Measurements from ENCODE around the gene UTS2R.
"Not testable (repeated sequence)": the region's sequence is repeated elsewhere in the genome, so short reads cannot be mapped to it uniquely, and the experiment has no call there.

The UTS2R gene

DNA sequence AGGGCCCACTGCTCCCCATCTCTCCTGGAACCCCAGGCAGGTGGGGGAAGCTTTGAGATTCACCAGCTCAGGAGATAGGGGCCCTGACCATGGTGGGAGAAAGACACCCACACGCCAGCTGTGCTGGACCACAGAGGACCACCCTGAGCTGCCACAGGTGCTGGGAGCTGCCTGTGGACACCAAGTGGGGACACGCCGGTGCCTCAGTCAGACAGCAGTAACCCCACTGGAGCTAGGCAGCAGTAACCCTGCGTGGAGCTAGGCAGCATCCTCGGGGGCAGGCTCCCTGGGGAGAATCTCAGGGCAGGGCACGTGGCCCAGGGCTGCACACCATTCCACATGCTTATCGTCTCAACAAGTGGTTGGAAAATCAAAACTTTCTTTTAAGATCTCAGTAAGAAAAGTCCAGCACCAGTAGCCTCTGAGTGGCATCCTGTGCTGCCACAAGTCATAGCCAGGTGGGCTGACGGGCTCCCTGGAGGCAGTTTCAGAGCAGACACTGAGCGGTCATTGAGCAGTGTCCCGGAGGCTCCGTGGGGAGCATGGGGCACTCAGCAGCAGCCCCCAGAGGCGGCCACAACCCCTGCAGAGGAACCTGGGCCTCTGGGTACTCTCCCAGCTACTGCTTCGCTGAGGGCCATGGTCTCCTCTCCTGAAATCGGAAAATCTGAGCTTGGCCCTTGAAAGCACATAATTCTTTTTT is 38.6 kb downstream of the UTS2R start:
- no peak for DNase-seq

DNA sequence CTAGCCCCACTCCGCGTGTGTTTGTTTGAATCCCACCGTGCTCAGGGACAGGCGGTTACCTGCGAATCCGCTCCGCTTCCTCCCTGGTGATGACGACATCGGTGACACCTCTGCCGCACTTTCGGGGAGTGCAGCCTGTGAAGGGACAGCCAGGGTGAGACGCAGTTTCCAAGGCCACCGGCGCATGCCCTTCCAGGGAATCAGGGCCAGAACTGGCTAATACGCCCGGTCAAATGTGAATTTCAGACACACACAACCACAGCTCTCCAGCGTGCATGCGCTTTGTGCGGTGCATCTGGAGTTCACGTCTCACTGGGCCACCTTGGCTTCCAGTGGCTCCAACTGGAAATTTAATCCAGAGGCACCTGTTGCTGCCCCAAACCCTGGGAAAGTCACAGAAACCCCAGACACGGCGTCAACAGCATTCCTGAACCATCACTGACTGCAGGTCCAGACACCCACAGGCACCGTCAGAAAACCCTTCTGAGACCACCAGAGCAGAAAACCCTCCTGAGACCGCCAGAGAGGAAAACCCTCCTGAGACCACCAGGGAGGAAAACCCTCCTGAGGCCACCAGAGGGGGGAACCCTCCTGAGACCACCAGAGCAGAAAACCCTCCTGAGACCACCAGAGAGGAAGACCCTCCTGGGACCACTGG is 40.0 kb downstream of the UTS2R start:
- DNase-seq, result no peak

DNA sequence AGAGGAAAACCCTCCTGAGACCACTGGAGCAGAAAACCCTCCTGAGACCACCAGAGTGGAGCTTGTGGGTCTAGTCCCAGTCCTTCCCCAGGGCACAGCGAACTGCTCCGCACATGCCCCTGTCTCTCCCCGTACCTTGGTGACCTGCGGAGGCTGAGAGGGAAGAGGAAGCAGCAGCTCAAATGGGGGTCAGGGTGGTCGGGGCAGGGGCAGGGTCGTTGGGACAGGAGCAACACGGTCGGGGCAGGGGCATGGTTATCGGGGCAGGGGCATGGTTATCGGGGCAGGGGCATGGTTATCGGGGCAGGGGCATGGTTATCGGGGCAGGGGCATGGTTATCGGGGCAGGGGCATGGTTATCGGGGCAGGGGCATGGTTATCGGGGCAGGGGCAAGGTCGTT is 40.5 kb downstream of the UTS2R start:
- DNase-seq, result not testable (repeated sequence)

DNA sequence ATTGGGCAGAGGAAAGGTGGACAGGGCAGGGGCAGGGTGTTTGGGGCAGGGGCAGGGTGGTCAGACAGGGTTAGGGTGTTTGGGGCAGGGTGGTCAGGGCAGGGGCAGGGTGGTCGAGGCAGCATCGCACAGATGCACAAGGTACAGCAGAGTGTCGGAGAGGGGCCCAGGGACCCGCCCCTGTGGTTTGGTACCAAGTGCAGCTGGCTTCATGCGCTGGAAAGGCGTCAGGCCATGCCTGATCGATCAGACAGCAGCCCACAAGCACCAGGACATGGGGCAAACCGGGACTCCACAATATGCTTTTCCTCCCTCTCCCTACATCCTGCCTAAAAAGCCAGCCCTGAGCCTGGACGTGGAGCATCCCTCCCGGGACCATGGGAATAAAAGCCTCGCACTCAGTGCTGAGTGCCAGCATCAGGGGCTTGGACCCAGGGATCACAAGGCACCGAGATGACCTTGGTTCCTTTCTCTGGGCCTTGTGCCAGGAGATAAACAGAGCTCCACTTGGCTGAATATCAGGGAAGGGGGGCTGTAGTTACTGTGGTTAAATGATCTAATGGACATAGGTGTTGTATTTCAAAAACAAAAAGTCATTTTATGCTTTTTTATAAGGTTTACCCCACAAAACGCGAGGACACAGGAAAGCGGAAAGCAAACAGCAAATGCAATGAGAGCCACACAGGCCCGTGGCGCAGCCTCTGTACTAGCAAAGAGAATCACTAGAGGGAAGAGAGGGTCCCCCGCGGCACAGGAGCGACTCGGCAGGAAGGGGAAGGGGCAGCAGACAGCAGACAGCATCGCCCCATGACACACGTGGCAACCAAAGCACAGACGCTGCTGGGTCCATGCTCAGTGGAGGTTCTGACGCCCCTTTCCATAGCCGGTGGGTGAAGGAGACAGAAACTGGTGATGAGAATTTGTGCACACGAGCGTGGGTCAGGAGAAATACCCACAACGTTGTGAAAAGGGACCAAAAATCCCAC is 41.3 kb downstream of the UTS2R start:
- DNase-seq, result peak; percentile 22

DNA sequence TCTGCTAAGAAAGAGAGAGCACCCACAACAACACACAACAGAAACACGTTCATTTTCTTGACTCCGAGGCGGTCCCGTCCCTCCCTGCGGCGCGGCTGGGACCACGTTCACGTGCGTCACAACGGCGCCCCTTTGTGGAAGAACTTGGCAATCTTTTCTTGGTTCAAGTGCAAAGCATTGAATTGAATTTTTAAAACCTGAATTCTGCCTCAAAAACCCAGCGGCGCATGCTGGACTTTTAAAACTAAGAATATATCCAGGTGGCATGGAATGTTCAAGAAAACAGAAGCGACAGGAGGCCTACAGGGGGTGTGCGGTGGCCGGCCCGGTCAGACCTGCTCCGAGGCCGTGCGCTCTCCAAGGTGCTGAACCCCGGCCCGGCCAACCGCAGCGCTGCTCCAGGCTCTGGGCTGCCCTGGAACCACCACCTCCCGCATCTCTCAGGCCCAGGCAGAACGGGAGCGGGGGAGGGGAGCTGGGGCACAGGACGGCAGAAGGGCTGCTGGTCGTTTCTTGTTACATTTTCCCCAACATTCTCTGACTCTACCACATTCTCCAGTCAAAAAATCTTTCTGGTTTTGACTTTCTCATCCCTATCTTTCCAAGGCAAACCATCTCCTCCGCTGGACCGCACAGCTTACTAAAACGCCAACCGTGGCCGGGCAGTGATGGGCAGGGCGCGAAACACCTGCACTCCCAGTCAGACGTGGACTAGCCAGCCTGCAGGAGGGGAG is 43.1 kb downstream of the UTS2R start:
- no peak for DNase-seq

DNA sequence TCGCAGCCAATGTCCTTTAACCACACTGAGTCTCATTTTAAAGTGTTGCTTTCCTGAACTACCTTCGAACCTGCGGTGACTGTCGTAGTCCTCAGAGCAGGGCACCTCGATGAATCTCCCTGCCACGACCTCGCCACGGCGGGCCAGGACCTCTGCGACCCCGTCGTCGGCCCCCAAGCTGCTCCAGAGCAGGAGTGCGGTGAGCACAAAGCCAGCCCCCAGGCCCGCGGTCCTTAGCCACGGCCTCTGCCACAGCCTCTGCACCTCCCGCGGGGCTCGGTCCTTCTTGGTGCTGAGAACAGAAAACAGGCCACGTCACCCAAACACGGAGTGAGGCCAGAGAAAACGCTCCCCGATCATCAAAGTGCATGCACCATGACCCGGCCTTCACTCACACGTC is 43.8 kb downstream of the UTS2R start:
- DNase-seq, result no peak

DNA sequence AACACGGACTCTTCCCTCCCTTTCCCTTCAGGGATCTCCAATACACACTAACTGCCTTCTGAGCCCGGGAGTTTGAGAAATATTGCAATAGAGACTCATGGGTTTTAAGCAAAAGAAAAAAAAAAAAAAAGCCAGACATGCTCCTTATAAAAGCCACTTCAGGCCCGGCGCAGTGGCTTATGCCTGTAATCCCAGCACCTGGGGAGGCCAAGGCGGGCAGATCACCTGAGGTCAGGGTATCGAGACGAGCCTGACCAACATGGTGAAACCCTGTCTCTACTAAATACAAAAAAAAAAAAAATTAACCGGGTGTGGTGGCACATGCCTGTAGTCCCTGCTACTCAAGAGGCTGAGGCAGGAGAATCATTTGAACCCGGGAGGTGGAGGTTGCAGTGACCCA is 44.2 kb downstream of the UTS2R start:
- no peak for DNase-seq

DNA sequence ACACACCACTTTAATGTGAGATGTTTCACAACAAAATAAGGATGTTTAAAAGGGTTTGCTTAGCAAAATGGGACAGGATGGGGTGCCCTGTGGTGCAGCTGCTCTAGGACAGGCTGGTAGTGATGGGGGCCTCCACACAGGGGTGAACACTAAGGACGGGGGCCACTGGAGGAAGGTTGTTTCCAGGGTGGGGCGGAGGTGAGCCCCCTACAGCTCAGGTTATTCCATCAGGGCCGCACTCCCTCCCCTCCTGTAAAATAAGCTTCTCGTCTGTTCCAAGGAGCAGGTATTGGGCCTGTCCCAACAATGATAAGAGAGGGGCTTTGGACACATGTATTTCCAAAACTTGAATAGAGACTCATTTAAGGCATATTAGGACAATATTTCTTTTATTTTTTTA is 44.7 kb downstream of the UTS2R start:
- DNase-seq, result no peak

DNA sequence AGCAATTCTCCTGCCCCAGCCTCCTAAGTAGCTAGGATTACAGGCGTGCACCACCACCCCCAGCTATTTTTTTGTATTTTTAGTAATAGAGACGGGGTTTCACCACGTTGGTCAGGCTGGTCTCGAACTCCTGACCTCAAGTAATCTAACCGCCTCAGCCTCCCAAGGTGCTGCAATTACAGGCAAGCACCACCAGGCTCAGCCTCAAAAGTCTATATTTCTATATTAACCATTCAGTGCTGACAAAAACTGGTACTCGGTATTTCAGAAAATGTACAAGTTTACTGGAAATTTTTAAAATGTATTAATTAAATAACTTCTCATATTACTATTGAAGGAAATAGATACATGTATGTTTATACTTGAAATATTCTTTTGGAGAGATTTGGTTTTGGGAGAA is 45.2 kb downstream of the UTS2R start:
- DNase-seq, result no peak

DNA sequence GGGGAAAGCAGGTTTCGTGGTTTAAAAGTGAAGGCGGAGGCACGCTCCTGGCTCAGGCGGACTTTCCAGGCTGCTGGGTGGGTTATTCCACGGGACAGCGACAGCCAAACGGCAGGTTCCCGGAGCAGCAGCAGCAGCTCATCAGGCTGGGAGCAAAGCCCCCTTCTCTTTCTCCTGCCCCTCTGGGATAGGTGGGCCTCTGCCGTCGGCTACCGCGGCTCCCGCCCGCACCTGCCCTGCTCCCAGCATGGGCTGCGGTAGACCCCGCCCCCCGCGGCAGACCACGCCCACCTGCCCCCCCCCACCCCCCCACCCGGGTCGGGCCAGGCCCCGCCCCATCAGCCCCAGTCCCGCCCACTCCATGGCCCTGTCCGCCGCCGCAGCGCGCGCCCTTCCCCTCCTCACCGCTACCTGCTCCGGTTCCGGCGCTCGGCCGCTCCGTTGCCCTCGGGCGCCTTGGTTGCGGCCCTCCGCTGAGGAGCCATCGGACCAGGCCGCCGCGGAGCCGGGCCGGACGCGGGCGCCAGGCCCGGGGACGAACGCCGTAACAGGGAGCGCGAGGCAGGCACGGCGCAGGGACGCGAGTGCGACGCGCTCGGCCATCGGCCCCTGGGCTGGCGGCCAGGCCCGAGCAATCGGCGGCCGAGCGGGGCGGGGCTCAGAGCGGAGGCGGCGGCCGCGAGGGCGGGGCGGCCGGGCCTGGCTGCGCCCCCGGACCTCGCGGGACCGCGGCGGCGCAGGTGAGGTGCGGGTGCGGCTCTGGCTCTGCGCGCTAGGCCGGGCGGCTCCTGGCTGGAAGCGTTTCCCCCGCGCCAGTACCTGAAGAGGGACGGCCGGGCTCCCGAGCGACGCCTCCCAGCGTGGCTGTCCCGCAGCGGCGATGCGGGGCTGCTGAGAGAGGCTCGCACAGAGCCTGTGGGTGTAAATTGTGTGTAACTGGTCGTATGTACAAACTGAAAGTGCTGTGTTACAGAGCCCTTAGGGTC is 46.7 kb downstream of the UTS2R start, which contains the start of the genes HEXD and OGFOD3:
TSS of gene HEXD (plus strand) at position 347 of the 986 bp plus-strand sequence. CDS start 1,453 bp downstream, outside the sequence.
TSS of gene OGFOD3 (minus strand) at position 586 of the 986 bp plus-strand sequence. CDS start at position 485, 101 bp downstream.
- DNase-seq, result peak; percentile 23

DNA sequence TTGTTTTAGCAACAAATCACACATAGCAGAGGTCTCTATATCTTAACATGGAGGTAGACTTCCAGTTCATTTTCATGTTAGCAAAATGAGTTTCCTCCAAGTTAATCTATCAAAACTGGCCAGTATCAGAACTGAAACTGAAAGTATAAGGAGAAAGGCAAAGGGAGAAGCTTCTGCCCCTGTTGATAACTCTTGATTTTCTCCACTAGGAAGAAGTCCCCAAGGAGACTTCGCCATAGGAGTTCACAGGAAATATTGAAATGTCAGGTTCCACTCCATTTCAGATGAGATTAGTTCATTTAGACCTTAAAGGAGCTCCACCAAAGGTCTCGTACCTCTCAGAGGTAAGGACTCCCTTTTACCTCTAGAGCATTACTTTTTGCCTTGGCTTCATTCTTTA is 48.0 kb downstream of the UTS2R start:
- no peak for DNase-seq

DNA sequence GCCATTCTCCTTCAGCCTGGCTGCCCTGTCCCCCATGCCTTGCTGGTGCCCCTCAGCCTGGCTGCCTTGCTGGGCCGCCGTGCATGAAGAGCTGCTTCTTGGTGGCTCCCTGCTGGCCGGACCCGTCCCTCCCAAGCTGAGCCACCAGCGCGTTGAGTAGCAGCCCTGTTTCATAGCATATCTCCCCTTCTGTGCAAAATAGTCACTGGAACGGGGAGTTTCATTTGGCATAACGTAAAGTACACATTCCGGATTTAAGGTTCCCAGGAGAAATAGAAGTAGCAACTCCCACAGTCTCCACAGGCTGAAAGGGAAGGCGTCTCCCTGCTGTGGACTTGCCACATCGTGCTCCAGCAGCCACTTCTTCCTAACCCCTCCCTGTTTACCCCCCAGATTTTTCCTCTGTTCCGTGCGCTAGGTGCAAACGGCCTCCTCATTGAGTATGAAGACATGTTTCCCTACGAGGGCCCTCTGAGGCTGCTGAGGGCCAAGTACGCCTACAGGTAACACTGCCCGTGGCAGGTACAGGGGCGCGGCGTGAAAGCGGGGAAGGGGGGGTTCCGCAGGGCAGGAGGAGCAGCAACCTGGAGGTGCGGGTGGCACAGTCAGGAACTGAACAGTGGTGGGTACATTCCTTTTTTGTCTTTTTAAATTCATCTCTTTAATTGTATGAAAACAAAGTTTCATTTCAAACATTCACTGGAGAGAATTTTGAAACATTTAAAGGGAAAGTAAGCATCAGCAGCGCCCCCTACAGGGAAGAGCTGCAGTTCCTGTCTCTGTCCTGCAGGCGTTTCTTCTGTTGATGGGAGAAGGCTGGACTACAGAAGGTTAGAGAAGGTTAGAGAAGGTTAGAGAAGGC is 52.7 kb downstream of the UTS2R start:
- no peak for DNase-seq

DNA sequence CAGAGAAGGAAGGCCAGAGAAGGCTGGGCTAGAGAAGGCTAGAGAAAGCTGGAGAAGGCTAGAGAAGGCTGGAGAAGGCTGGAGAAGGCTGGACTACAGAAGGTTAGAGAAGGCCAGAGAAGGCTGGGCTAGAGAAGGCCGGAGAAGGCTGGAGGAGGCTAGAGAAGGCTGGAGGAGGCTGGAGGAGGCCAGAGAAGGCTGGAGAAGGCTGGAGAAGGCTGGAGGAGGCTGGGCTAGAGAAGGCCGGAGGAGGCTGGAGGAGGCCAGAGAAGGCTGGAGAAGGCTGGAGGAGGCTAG is 53.2 kb downstream of the UTS2R start:
- no peak for DNase-seq

All from DMS79 (cell line).